Measurements from ENCODE around the gene AP2A1.

AP2A1 gene

GRCh38 chr19:49801401-49801888, 34.6 kb downstream of the AP2A1 start:
- peaks cover 31% of the 10 kb centered on the region for H3K36me3 ChIP-seq (replicated peaks; ENCODE audit: low read depth, low read length)

GRCh38 chr19:49801966-49802661, 35.3 kb downstream of the AP2A1 start:
- Histone ChIP-seq H3K4me3 (ENCODE audit: low read length) (no peak overlapping the region), H3K27me3 (ENCODE audit: low read depth, low read length) (no peaks in the 10 kb centered on the region), H3K9me3 (ENCODE audit: insufficient read depth, low read length) (no peaks in the 10 kb centered on the region), H3K27ac (ENCODE audit: low read length) (no peak overlapping the region), H4K20me1 (ENCODE audit: insufficient read depth, low read length) (no peaks in the 10 kb centered on the region), H3K4me2 (ENCODE audit: low read length) (no peak overlapping the region), H2AFZ (ENCODE audit: low read depth, low read length) (no peak overlapping the region), H3K36me3 (replicated peaks; ENCODE audit: low read depth, low read length) (peaks cover 27% of the 10 kb centered on the region), H3K79me2 (ENCODE audit: low read length) (no peaks in the 10 kb centered on the region), H3K9ac (ENCODE audit: low read length) (no peak overlapping the region), H3K4me1 (ENCODE audit: low read length) (peaks cover 10% of the 10 kb centered on the region)
- TF ChIP-seq CTCF (IDR thresholded peaks at IDR 0.05; ENCODE audit: low read depth, low read length) (no peak), EZH2phosphoT487 (IDR thresholded peaks at IDR 0.05; ENCODE audit: low read depth) (no peak)

More at GRCh38 chr19:49801401-49801888, 34.6 kb downstream of the AP2A1 start:
- Histone ChIP-seq H4K20me1 (ENCODE audit: insufficient read depth, low read length) (no peaks in the 10 kb centered on the region), H3K4me3 (ENCODE audit: low read length) (no peak overlapping the region), H3K9me3 (ENCODE audit: insufficient read depth, low read length) (no peaks in the 10 kb centered on the region), H3K27me3 (ENCODE audit: low read depth, low read length) (no peaks in the 10 kb centered on the region), H3K4me1 (ENCODE audit: low read length) (peaks cover 4% of the 10 kb centered on the region), H2AFZ (ENCODE audit: low read depth, low read length) (no peak overlapping the region), H3K9ac (ENCODE audit: low read length) (no peak overlapping the region), H3K4me2 (ENCODE audit: low read length) (no peak overlapping the region), H3K27ac (ENCODE audit: low read length) (no peak overlapping the region), H3K79me2 (ENCODE audit: low read length) (no peaks in the 10 kb centered on the region)
- TF ChIP-seq EZH2phosphoT487 (IDR thresholded peaks at IDR 0.05; ENCODE audit: low read depth) (no peak), CTCF (IDR thresholded peaks at IDR 0.05; ENCODE audit: low read depth, low read length) (no peak)

- no peak overlapping the region for H3K9ac ChIP-seq (ENCODE audit: low read length)
- no peaks in the 10 kb centered on the region for H3K9me3 ChIP-seq (ENCODE audit: insufficient read depth, low read length)
- no peaks in the 10 kb centered on the region for H3K79me2 ChIP-seq (ENCODE audit: low read length)
- no peak overlapping the region for H3K4me3 ChIP-seq (ENCODE audit: low read length)
- TF ChIP-seq CTCF (IDR thresholded peaks at IDR 0.05; ENCODE audit: low read depth, low read length) (no peak), EZH2phosphoT487 (IDR thresholded peaks at IDR 0.05; ENCODE audit: low read depth) (no peak)
- no peaks in the 10 kb centered on the region for H4K20me1 ChIP-seq (ENCODE audit: insufficient read depth, low read length)
- H3K36me3 ChIP-seq (replicated peaks; ENCODE audit: low read depth, low read length), result peaks cover 35% of the 10 kb centered on the region
- no peak overlapping the region for H2AFZ ChIP-seq (ENCODE audit: low read depth, low read length)
- H3K27ac ChIP-seq (ENCODE audit: low read length), result no peak overlapping the region
- H3K27me3 ChIP-seq (ENCODE audit: low read depth, low read length), result no peaks in the 10 kb centered on the region
- H3K4me1 ChIP-seq (ENCODE audit: low read length), result peaks cover 19% of the 10 kb centered on the region
- no peak overlapping the region for H3K4me2 ChIP-seq (ENCODE audit: low read length)
These were observed 36.2 kb downstream of the AP2A1 start for GRCh38 chr19:49802836-49803528.

GRCh38 chr19:49803529-49803856, 36.7 kb downstream of the AP2A1 start:
- Histone ChIP-seq H3K9ac (ENCODE audit: low read length) (no peak overlapping the region), H3K27me3 (ENCODE audit: low read depth, low read length) (no peaks in the 10 kb centered on the region), H2AFZ (ENCODE audit: low read depth, low read length) (no peak overlapping the region), H3K4me1 (ENCODE audit: low read length) (peaks cover 19% of the 10 kb centered on the region), H3K4me3 (ENCODE audit: low read length) (no peak overlapping the region), H3K9me3 (ENCODE audit: insufficient read depth, low read length) (no peaks in the 10 kb centered on the region), H3K27ac (ENCODE audit: low read length) (no peak overlapping the region), H3K36me3 (replicated peaks; ENCODE audit: low read depth, low read length) (peaks cover 36% of the 10 kb centered on the region), H4K20me1 (ENCODE audit: insufficient read depth, low read length) (no peaks in the 10 kb centered on the region), H3K4me2 (ENCODE audit: low read length) (no peak overlapping the region), H3K79me2 (ENCODE audit: low read length) (no peaks in the 10 kb centered on the region)
- TF ChIP-seq CTCF (IDR thresholded peaks at IDR 0.05; ENCODE audit: low read depth, low read length) (no peak), EZH2phosphoT487 (IDR thresholded peaks at IDR 0.05; ENCODE audit: low read depth) (no peak)
